Stomach (tissue), 9 donors: Measurements from ENCODE around the gene TRIM42. TPM values are rescaled to one million over a fixed set of nuclear protein-coding genes. Genes with fewer than 3 reads are reported as not detected.

ENCODE experiments used
- DNase-seq, 2 donors: peaks; one replicate each; pipeline versions ENCODE4 v3.0.0 to v3.0.0-alpha.2; 2013 to 2019
- H3K27ac ChIP-seq, 5 donors: fragments of 200-600 bp in 4 of 5; sonication (generic) in 4 of 5; one replicate each; pipeline ENCODE4 v1.5.1; 2013 to 2019; ENCODE audit warnings: mild to moderate bottlenecking in 1 of 5, moderate library complexity in 1 of 5
- H3K27me3 ChIP-seq, 3 donors: fragments of 200-600 bp; sonication (generic); one replicate each; pipeline ENCODE4 v1.5.1; 2017 to 2019; ENCODE audit warnings: mixed run types in 1 of 3
- H3K36me3 ChIP-seq, 4 donors: fragments of 200-600 bp; sonication (generic); 1 replicate in 3 of 4; 2 replicates in 1 of 4; pipeline ENCODE4 v1.5.1; 2016 to 2019
- H3K4me1 ChIP-seq, 4 donors: fragments of 200-600 bp; sonication (generic); one replicate each; pipeline ENCODE4 v1.5.1; 2016 to 2019
- H3K4me3 ChIP-seq, 4 donors: fragments of 200-600 bp; sonication (generic) in 3 of 4; one replicate each; pipeline ENCODE4 v1.5.1; 2016 to 2019; ENCODE audit warnings: mild to moderate bottlenecking in 1 of 4
- H3K9me3 ChIP-seq, 4 donors: fragments of 200-600 bp; sonication (generic); one replicate each; pipeline ENCODE4 v1.5.1; 2016 to 2019
- EP300 ChIP-seq: sonication (generic); formaldehyde crosslinking; IDR thresholded peaks from one replicate; pipeline ENCODE4 v1.6.1; 2017; ENCODE audit warnings: antibody characterized with exemption
- POLR2A ChIP-seq, 4 donors: fragments of 450-650 bp; IDR thresholded peaks; one replicate each; pipeline ENCODE4 v1.6.1; 2016; ENCODE audit warnings: antibody characterized with exemption in 4 of 4, control low read depth in 2 of 4, mild to moderate bottlenecking in 1 of 4, moderate library complexity in 1 of 4
- POLR2AphosphoS5 ChIP-seq, 3 donors: sonication (generic); formaldehyde crosslinking; IDR thresholded peaks; one replicate each; pipeline ENCODE4 v1.6.1; 2016; ENCODE audit warnings: antibody characterized with exemption in 3 of 3
- WGBS, 5 donors: extraction: QIAGEN DNeasy Blood & Tissue Kit in 3 of 5; methylation state at CpG; one replicate each; pipeline versions ENCODE4 v1.1.5 to v1.1.7; 2013 to 2018; 5-methylcytosine and 5-hydroxymethylcytosine counted together
- intact Hi-C: fragments of 100-400 bp; cut with DNase I; formaldehyde crosslinking; loops from one replicate; pipeline ENCODE4 v1.15.1; 2023; ENCODE audit warnings: low total_unique reads
- polyA plus RNA-seq, 3 donors: library from polyadenylated mRNA; stranded (reverse); fragments of 200-250 nt; gene quantifications; one replicate each; pipeline ENCODE4 v1.2.3, GENCODE V29; 2013
- total RNA-seq, 5 donors: library from RNA; depleted of rRNA; stranded (reverse); fragments of >200 nt; gene quantifications; one replicate each; pipeline versions ENCODE4 v1.1.0 to v1.2.3, GENCODE V29; 2014 to 2016
- TF ChIP-seq, protein P1 (sequence below), 7 experiments: fragments of 450-650 bp in 4 of 7; fragments of 200-600 bp in 3 of 7; sonication (generic) in 3 of 7; IDR thresholded peaks; one replicate each; pipeline ENCODE4 v1.5.1; 2016 to 2019; ENCODE audit warnings: antibody characterized with exemption in 7 of 7, control low read depth in 2 of 7, mild to moderate bottlenecking in 1 of 7
- donor health status: healthy with polysubstance abuse.
- donor health status: Bipolar disorder and iron deficiency.
- donor health status: healthy.

The TRIM42 gene
- total and polyA plus RNA-seq, 8 donors, result not detected

DNA sequence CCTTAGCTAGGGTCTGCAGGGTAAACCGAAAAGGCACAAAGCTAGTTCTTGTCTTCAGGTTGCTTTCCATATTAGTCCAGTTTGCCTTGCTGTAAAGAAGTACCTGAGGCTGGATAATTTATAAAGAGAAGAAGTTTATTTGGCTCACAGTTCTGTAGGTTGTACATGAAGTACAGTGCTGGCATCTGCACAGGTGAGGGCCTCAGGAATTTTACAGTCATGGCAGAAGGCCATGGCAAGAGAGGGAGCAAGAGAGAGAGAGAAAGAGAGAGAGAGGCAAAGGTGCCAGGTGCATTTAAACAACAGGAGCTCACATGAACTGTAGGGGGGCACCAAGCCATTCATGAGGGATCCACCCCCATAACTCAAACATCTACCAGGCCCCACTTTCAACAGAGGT lies 26.9 kb downstream of the TRIM42 start:
- WGBS, 5 donors, result 78 to 90% (median 88%) methylated on average over 1 of the region's 1 CpG
- Histone ChIP-seq H3K4me1 (peaks cover 0 to 2% (median 0%) of the 10 kb centered on the region in 4 donors), H3K4me3 (no peak overlapping the region), H3K9me3 (peaks cover 0 to 9% (median 6%) of the 10 kb centered on the region in 4 donors), H3K36me3 (no peaks in the 10 kb centered on the region), H3K27ac (no peak overlapping the region), H3K27me3 (no peaks in the 10 kb centered on the region)
- intact Hi-C loops, result no loop called here
- DNase-seq, result no peak
- no peak for TF ChIP-seq POLR2AphosphoS5 (IDR thresholded peaks at IDR 0.05)
- no peak for TF ChIP-seq POLR2A (IDR thresholded peaks at IDR 0.05)
- TF ChIP-seq EP300, result no peak
- TF ChIP-seq, protein P1, sequence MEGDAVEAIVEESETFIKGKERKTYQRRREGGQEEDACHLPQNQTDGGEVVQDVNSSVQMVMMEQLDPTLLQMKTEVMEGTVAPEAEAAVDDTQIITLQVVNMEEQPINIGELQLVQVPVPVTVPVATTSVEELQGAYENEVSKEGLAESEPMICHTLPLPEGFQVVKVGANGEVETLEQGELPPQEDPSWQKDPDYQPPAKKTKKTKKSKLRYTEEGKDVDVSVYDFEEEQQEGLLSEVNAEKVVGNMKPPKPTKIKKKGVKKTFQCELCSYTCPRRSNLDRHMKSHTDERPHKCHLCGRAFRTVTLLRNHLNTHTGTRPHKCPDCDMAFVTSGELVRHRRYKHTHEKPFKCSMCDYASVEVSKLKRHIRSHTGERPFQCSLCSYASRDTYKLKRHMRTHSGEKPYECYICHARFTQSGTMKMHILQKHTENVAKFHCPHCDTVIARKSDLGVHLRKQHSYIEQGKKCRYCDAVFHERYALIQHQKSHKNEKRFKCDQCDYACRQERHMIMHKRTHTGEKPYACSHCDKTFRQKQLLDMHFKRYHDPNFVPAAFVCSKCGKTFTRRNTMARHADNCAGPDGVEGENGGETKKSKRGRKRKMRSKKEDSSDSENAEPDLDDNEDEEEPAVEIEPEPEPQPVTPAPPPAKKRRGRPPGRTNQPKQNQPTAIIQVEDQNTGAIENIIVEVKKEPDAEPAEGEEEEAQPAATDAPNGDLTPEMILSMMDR (IDR thresholded peaks at IDR 0.05), result no peak

DNA sequence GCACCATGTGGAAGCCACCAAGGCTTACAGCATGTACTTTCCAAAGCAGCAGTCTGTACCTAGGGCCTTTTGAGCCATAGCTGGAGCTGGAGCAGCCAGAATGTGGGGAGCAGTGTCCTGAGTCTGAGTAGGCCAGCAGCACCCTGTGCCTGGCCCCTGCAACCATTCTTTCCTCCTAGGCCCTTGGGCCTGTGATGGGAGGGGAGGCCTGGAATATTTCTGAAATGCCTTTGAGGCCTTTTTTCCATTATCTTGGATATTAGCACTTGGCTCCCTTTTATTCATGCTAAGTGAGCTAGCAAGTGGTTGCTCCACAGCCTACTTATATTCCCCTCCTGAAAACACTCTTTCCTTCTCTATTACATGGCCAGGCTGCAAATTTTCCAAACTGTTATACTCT lies 28.1 kb downstream of the TRIM42 start:
- Histone ChIP-seq H3K36me3 (no peaks in the 10 kb centered on the region), H3K27ac (no peak overlapping the region)
- intact Hi-C loops, result no loop called here

DNA sequence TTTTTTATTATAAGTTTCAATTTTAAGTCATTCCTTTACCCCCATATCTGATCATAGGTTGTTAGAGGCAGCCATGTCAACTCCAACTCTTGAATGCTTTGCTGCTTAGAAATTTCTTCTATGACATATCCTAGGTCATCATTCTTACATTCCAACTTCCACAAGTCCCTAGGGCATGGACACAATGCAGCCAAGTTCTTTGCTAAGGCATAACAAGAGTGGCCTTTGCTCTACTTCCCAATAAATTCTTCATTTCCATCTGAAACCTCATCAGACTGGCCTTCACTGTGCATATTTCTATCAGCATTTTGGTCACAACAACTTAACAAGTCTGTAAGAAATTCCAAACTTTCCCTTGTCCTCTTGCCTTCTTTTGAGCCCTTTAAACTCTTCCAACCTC lies 28.5 kb downstream of the TRIM42 start:
- TF ChIP-seq EP300, result no peak
- intact Hi-C loops, result no loop called here
- Histone ChIP-seq H3K27me3 (no peaks in the 10 kb centered on the region), H3K4me1 (no peaks in the 10 kb centered on the region), H3K9me3 (peaks cover 0 to 9% (median 6%) of the 10 kb centered on the region in 4 donors), H3K36me3 (no peaks in the 10 kb centered on the region), H3K4me3 (no peak overlapping the region), H3K27ac (no peak overlapping the region)
- no peak for DNase-seq

More for the DNA sequence above, 28.1 kb downstream of the TRIM42 start:
- H3K27me3 ChIP-seq, result no peaks in the 10 kb centered on the region
- H3K4me1 ChIP-seq, result no peaks in the 10 kb centered on the region
- no peak overlapping the region for H3K4me3 ChIP-seq
- no peak for DNase-seq
- TF ChIP-seq, protein P1 (IDR thresholded peaks at IDR 0.05), result no peak
- TF ChIP-seq POLR2A (IDR thresholded peaks at IDR 0.05), result no peak
- TF ChIP-seq EP300, result no peak
- TF ChIP-seq POLR2AphosphoS5 (IDR thresholded peaks at IDR 0.05), result no peak
- H3K9me3 ChIP-seq, result peaks cover 0 to 9% (median 6%) of the 10 kb centered on the region in 4 donors

DNA sequence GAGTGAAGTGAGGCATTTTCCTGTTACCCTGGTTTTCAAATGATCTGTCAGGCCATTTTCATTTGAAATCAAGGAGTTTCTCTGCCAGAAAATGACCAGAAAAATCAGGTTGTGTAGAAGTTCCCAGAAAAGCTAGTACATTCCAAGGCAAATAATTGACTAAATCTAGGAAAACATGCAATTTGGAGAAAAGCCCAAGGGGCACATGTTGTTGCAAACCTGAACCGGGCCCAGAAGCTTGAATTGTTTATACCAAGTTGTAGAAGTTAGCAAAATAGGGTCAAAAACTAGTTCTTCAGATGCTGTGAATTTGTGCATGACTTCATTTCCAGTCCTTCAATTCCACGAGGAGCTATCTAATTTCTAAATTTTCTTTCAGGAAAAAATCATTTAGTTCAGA lies 31.0 kb downstream of the TRIM42 start:
- H3K27me3 ChIP-seq, result no peaks in the 10 kb centered on the region
- H3K4me1 ChIP-seq, result no peaks in the 10 kb centered on the region
- DNase-seq, result no peak
- no peak overlapping the region for H3K27ac ChIP-seq
- H3K36me3 ChIP-seq, result no peaks in the 10 kb centered on the region
- no peak overlapping the region for H3K4me3 ChIP-seq
- intact Hi-C loops, result no loop called here
- H3K9me3 ChIP-seq, result peaks cover 0 to 9% (median 6%) of the 10 kb centered on the region in 4 donors
- 38 to 65% (median 56%) methylated on average over 2 of the region's 2 CpGs for WGBS, 5 donors
- TF ChIP-seq, protein P1 (IDR thresholded peaks at IDR 0.05), result no peak
- TF ChIP-seq POLR2AphosphoS5 (IDR thresholded peaks at IDR 0.05) (no peak), POLR2A (IDR thresholded peaks at IDR 0.05) (no peak), EP300 (no peak)

DNA sequence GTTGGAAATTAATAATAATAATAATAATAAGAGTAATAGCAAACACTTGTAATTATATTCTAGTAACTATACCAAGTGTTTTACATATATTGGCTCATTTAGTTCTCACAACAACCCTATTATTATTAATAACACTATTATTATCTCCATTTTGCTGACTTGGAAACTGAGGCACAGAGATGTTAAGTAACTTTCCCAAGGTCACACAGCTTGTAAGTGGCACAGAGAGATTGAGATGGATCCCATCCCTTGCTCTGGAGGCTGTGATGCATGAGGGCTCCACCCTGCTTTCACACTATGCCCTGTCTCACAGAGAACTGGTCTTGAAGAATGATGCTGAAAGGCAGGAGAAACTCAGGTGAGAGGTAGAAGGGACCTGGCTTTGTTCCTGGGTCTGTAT lies 31.9 kb downstream of the TRIM42 start:
- no peaks in the 10 kb centered on the region for H3K4me1 ChIP-seq
- no peak overlapping the region for H3K27ac ChIP-seq
- intact Hi-C loops, result no loop called here
- no peak for TF ChIP-seq POLR2A (IDR thresholded peaks at IDR 0.05)
- TF ChIP-seq, protein P1 (IDR thresholded peaks at IDR 0.05), result no peak
- no peak for TF ChIP-seq POLR2AphosphoS5 (IDR thresholded peaks at IDR 0.05)
- no peak for TF ChIP-seq EP300
- peaks cover 0 to 9% (median 6%) of the 10 kb centered on the region in 4 donors for H3K9me3 ChIP-seq
- no peak for DNase-seq
- H3K27me3 ChIP-seq, result no peaks in the 10 kb centered on the region
- no peak overlapping the region for H3K4me3 ChIP-seq
- H3K36me3 ChIP-seq, result no peaks in the 10 kb centered on the region
